Neural crest cell (in vitro differentiated cells): Measurements from ENCODE around the gene DCXR. TPM values are rescaled to one million over a fixed set of nuclear protein-coding genes. Genes with fewer than 3 reads are reported as not detected.

Experiments
- DNase-seq: peaks from one replicate; pipeline ENCODE4 v3.0.0; 2021; ENCODE audit warnings: low read depth, mixed read lengths, low spot score
- H3K27ac Mint-ChIP-seq: one replicate; pipeline ENCODE4 v1.8.0; 2021; ENCODE audit warnings: mild to moderate bottlenecking, mixed read lengths; ENCODE audit not compliant: unreplicated experiment
- H3K27me3 Mint-ChIP-seq: 2 replicates; pipeline ENCODE4 v1.8.0; 2021; ENCODE audit warnings: low read depth, mild to moderate bottlenecking, mixed read lengths
- H3K36me3 Mint-ChIP-seq: 2 replicates; pipeline ENCODE4 v1.8.0; 2021; ENCODE audit warnings: low read depth, mild to moderate bottlenecking, mixed read lengths
- H3K4me1 Mint-ChIP-seq: 2 replicates; pipeline ENCODE4 v1.8.0; 2021; ENCODE audit warnings: mixed read lengths
- H3K4me3 Mint-ChIP-seq: one replicate; pipeline ENCODE4 v1.8.0; 2021; ENCODE audit warnings: mild to moderate bottlenecking, mixed read lengths
- H3K9me3 Mint-ChIP-seq: 2 replicates; pipeline ENCODE4 v1.8.0; 2021; ENCODE audit warnings: mixed read lengths
- total RNA-seq: library from RNA; stranded (reverse); gene quantifications from 2 replicates; pipeline ENCODE4 v1.2.1, GENCODE V29; 2021
- TF ChIP-seq, protein P1 (sequence below): fragments of 200-600 bp; sonication (generic); conservative IDR thresholded peaks from 2 replicates; pipeline ENCODE4 v1.5.0; 2021; ENCODE audit warnings: antibody characterized with exemption, mild to moderate bottlenecking

Gene DCXR
- total RNA-seq, 1 donor from 2014 or later = 198 TPM

DNA sequence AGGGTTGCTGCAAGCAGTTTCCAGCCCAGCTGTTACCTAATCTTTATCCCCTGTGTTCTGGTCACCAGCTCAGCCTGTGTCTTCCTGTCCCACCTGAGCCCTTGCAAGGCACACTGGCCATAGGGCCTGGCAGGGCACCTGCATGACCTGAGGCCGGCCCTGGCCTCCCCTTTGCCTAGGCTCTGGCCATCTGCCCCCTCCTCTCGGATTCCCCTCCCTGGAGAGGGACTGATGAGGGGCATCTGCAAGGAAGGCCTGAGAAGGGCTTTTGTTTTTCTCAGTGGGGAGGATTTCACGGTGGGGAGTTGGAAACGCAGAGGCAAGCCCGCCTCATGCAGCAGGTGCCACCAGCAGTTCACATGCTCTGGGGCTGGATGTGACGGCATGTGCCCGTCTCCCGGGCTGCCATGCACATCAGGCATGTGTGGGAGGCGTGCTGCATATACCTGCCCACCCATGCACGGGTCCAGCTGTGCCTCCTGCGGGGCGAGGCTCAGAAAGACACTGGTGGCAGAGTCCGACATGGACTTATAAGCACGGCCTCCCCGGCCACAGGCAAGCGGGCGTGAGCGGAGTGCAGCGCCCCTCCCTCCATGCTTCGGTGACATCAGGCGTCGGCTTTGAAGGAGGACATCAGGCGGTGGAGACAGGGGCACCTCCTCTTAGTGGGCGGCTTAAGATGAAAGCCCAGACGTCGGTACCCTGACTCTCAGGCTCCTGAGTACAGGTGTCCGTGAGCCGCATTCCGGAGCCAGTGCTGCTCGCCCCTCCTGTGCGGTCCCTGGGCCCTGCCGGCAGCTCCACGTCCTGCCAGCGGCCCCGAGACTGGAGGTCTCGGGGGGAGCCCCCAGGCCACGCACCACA, 43.5 kb downstream of the DCXR start:
- TF ChIP-seq, protein P1, sequence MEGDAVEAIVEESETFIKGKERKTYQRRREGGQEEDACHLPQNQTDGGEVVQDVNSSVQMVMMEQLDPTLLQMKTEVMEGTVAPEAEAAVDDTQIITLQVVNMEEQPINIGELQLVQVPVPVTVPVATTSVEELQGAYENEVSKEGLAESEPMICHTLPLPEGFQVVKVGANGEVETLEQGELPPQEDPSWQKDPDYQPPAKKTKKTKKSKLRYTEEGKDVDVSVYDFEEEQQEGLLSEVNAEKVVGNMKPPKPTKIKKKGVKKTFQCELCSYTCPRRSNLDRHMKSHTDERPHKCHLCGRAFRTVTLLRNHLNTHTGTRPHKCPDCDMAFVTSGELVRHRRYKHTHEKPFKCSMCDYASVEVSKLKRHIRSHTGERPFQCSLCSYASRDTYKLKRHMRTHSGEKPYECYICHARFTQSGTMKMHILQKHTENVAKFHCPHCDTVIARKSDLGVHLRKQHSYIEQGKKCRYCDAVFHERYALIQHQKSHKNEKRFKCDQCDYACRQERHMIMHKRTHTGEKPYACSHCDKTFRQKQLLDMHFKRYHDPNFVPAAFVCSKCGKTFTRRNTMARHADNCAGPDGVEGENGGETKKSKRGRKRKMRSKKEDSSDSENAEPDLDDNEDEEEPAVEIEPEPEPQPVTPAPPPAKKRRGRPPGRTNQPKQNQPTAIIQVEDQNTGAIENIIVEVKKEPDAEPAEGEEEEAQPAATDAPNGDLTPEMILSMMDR = no peak
- no peak for DNase-seq
- Mint-ChIP-seq H3K4me3 (no peak overlapping the region), H3K27me3 (no peaks in the 10 kb centered on the region), H3K36me3 (peaks cover 5% of the 10 kb centered on the region), H3K27ac (peak overlapping the region; percentile 43), H3K4me1 (peaks cover 41% of the 10 kb centered on the region), H3K9me3 (no peaks in the 10 kb centered on the region)

DNA sequence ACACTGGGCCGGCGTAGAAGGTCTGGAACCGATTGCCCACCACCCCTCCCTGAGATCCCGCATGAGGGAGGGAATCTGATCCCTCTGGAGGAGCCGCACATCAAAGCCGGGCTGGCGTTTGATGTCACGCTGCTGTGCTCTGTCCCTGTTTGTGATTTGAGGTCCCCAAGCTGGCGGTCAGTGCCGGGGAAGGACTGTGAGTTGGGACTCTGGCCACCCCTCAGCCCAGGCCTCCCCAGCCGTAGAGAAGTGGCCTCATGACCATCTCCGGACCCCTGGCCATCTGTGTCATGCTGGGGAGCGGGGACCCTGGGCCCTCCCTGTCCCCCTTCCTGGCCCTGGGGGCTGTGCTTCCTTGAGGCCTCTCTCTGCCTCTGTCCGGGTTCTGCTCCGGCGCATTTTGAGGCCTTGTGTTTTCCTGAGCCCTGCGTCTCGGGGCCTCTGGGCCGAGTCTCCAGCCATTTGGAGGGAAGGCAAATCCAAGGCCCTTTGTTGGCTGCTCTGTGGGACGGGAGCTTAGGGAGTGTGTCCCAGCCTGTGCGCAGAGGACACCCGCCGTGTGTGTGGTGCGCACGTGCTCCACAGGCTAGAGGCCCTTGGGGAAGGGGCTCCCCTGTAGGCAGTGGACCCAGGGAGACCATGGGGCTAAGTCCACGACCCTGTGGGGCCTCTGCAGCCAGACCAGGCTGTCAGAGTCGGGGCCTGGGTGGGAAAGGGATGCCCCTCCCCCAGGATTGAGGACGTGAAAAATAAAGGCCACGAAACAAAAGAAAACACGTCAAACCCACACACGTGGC, 45.0 kb downstream of the DCXR start:
- Mint-ChIP-seq H3K36me3 (peaks cover 5% of the 10 kb centered on the region), H3K27ac (peak overlapping the region; percentile 96), H3K4me1 (peaks cover 36% of the 10 kb centered on the region), H3K27me3 (no peaks in the 10 kb centered on the region), H3K4me3 (peak overlapping the region; percentile 57), H3K9me3 (no peaks in the 10 kb centered on the region)
- TF ChIP-seq, protein P1 = no peak
- DNase-seq = no peak

DNA sequence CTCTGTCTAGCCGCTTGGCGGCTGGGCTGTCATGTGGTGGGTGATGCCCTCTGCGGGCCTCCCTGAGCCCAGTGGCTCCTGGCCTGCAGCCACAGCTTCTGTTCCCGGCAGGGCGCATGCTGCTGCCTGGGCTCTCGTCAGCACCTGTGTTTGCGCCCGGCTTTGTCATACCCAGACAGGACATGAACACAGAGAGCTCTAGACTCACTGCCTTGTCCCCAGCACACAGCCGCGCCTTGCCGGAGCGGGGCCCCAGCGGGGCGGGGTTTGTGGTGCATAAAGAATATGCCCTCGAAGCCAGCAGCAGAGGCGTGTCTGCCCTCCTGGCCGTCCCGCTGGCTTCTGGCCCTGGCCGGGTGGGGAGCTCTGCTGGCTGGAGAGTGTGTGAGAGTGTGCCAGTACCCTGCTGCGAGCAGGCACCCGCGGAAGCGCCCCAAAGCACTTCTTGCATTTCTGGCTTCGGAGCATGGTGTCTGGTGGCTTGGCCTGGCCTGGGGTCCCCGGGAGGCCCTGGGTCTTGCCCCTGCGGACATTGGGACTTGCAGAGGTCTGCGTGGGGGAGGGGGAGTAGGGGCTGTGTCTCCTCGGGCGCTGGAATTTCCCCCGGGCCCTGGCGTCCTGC, 45.7 kb downstream of the DCXR start:
- H3K9me3 Mint-ChIP-seq = no peaks in the 10 kb centered on the region
- peak overlapping the region; percentile 57 for H3K4me3 Mint-ChIP-seq
- peak; percentile 66 for DNase-seq
- peaks cover 5% of the 10 kb centered on the region for H3K36me3 Mint-ChIP-seq
- TF ChIP-seq, protein P1 = no peak
- H3K27ac Mint-ChIP-seq = peak overlapping the region; percentile 96
- H3K4me1 Mint-ChIP-seq = peaks cover 36% of the 10 kb centered on the region
- no peaks in the 10 kb centered on the region for H3K27me3 Mint-ChIP-seq

DNA sequence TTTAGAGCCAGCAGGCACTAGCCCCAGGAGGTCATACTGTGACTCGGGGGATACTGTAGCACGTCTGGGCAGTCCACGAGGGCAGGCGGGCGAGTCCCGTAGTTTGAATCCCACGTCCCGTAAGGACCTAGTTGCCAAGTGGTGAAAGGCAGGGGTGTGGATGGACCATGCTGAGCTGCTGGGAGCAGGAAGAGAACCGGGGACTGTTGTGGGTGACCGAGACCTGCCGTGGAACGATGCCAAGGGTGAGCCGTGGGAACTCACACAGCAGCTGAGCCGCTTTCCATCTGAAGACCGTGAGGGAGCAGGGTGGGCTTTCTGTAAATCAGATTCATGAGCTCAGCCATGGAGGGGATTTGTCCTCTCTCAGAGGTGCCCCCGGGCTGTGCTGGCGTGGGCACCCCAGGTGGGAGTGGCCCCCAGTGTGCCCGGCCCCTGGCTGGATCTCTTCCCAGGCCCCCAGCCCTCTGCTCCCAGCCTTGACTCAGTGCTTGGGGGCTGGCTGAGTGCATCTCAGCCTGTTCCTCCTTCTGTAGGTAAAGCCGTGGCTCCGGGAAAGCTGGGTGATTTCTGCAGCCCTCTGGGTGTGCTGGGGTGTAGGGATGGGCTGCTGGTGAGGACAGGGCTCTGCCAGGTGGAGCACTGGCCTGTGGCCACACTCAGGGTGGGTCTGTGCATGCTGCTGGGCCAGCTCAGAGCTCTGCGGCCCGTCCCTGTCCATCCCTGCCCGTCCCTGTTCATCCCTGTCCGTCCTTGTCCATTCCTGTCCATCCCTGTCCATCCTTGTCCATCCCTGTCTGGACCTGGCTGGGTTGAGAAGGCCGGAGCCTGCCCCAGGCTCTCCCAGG, 46.4 kb downstream of the DCXR start:
- H3K27ac Mint-ChIP-seq = peak overlapping the region; percentile 89
- no peak for DNase-seq
- TF ChIP-seq, protein P1 = no peak
- peaks cover 10% of the 10 kb centered on the region for H3K36me3 Mint-ChIP-seq
- H3K27me3 Mint-ChIP-seq = no peaks in the 10 kb centered on the region
- H3K4me3 Mint-ChIP-seq = peak overlapping the region; percentile 61
- peaks cover 36% of the 10 kb centered on the region for H3K4me1 Mint-ChIP-seq
- no peaks in the 10 kb centered on the region for H3K9me3 Mint-ChIP-seq
